PC-9 (cell line): ENCODE data around the gene LRP2.

Source experiments
- EZH2 ChIP-seq: fragments of 200-600 bp; sonication (generic); IDR thresholded peaks from 2 replicates; pipeline ENCODE4 v1.8.0; 2017; ENCODE audit warnings: antibody characterized with exemption, low read depth
- TF ChIP-seq, protein P1 (sequence below): fragments of 200-600 bp; sonication (generic); conservative IDR thresholded peaks from 2 replicates; pipeline ENCODE4 v1.6.1; 2017; ENCODE audit warnings: mixed run types, antibody characterized with exemption, mild to moderate bottlenecking, moderate library complexity

DNA sequence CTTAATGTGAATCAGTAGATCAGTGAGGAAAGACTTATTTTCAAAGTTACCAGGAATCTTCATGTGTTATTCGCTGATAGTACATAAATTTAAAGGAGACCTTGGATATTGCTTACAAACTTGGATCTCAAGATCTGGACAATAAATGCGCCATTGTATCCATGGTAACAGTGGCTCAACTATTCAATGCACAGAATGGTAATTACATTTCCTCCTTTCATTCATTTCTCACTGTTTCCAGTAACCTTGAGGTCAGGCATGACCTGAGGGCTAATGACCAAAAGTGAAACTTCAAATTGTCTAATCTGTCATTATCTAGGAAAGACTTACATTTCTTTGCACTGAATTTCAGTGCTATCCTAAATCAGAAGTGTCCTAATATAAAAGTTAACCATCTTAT lies 8.1 kb downstream of the LRP2 start:
- TF ChIP-seq, protein P1, sequence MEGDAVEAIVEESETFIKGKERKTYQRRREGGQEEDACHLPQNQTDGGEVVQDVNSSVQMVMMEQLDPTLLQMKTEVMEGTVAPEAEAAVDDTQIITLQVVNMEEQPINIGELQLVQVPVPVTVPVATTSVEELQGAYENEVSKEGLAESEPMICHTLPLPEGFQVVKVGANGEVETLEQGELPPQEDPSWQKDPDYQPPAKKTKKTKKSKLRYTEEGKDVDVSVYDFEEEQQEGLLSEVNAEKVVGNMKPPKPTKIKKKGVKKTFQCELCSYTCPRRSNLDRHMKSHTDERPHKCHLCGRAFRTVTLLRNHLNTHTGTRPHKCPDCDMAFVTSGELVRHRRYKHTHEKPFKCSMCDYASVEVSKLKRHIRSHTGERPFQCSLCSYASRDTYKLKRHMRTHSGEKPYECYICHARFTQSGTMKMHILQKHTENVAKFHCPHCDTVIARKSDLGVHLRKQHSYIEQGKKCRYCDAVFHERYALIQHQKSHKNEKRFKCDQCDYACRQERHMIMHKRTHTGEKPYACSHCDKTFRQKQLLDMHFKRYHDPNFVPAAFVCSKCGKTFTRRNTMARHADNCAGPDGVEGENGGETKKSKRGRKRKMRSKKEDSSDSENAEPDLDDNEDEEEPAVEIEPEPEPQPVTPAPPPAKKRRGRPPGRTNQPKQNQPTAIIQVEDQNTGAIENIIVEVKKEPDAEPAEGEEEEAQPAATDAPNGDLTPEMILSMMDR: no peak
- no peak for TF ChIP-seq EZH2
